Measurements from ENCODE around the gene PIWIL4. TPM values are rescaled to one million over a fixed set of nuclear protein-coding genes. Genes with fewer than 3 reads are reported as not detected.

Gene PIWIL4
- total and polyA plus RNA-seq, 9 of the 15 experiments (the other 6 are each of a cell fraction or from before 2014, with no cell fraction given) = 6.3 to 17.0 (median 10.8) TPM

DNA sequence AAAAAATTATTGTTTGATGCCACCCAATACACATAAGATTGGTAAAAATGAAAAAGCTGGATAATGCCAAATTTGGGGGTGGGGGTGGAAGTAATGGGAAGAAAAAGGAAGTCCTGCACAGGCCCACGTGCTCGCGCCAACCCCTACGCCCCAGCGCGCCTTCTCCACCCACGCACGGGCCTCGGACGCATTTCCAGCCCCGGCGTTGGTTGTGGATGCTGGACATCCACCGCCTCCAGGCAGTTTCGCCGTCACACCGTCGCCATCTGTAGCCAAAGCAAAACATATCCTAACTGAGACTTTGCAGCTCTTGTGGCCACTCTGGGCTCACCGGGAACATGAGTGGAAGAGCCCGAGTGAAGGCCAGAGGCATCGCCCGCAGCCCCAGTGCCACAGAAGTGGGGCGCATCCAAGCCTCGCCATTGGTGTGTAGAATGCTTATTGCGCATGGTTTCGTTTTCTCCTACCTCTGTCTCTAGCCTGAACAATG, at the start of gene PIWIL4 (continued):
- TF ChIP-seq EP400 (IDR thresholded peaks at IDR 0.05) (peak; percentile 83), POLR2G (IDR thresholded peaks at IDR 0.05; ENCODE audit: low read depth, low read length) (peak; percentile 87), MYBL2 (IDR thresholded peaks at IDR 0.05; ENCODE audit: low read depth) (no peak), MYBL2 (CRISPR knock-in tag; IDR thresholded peaks at IDR 0.05; ENCODE audit: borderline replicate concordance) (no peak), ZNF644 (tag; IDR thresholded peaks at IDR 0.05; ENCODE audit: low read depth) (0 out of 2 replicates have a peak, but pooled peaks have one; percentile 37), ZNF584 (CRISPR knock-in tag; IDR thresholded peaks at IDR 0.05; ENCODE audit: low read depth) (no peak), BCOR (IDR thresholded peaks at IDR 0.05) (no peak), ZNF57 (CRISPR knock-in tag; IDR thresholded peaks at IDR 0.05) (no peak), COPS2 (conservative IDR thresholded peaks at IDR 0.05) (no peak), TGIF2 (CRISPR knock-in tag; IDR thresholded peaks at IDR 0.05) (no peak), CBX5 (IDR thresholded peaks at IDR 0.05; ENCODE audit: borderline replicate concordance, low read depth) (no peak), ZNF76 (CRISPR knock-in tag; IDR thresholded peaks at IDR 0.05; ENCODE audit: borderline replicate concordance) (no peak), TARDBP (IDR thresholded peaks at IDR 0.05) (no peak), CHD2 (IDR thresholded peaks at IDR 0.05; ENCODE audit: low read depth, low read length) (no peak), MTA3 (IDR thresholded peaks at IDR 0.05; ENCODE audit: borderline replicate concordance) (no peak), SETDB1 (IDR thresholded peaks at IDR 0.05; ENCODE audit: low read length) (no peak), TAF15 (IDR thresholded peaks at IDR 0.05; ENCODE audit: low read depth, low read length) (no peak), CHCHD3 (CRISPR knock-in tag; IDR thresholded peaks at IDR 0.05) (no peak)
- TF ChIP-seq, protein P1, sequence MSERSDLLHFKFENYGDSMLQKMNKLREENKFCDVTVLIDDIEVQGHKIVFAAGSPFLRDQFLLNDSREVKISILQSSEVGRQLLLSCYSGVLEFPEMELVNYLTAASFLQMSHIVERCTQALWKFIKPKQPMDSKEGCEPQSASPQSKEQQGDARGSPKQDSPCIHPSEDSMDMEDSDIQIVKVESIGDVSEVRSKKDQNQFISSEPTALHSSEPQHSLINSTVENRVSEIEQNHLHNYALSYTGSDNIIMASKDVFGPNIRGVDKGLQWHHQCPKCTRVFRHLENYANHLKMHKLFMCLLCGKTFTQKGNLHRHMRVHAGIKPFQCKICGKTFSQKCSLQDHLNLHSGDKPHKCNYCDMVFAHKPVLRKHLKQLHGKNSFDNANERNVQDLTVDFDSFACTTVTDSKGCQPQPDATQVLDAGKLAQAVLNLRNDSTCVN (CRISPR knock-in tag; IDR thresholded peaks at IDR 0.05) = no peak
- TF ChIP-seq, protein P2, sequence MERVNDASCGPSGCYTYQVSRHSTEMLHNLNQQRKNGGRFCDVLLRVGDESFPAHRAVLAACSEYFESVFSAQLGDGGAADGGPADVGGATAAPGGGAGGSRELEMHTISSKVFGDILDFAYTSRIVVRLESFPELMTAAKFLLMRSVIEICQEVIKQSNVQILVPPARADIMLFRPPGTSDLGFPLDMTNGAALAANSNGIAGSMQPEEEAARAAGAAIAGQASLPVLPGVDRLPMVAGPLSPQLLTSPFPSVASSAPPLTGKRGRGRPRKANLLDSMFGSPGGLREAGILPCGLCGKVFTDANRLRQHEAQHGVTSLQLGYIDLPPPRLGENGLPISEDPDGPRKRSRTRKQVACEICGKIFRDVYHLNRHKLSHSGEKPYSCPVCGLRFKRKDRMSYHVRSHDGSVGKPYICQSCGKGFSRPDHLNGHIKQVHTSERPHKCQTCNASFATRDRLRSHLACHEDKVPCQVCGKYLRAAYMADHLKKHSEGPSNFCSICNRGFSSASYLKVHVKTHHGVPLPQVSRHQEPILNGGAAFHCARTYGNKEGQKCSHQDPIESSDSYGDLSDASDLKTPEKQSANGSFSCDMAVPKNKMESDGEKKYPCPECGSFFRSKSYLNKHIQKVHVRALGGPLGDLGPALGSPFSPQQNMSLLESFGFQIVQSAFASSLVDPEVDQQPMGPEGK (CRISPR knock-in tag; IDR thresholded peaks at IDR 0.05; ENCODE audit: borderline replicate concordance) = no peak
- TF ChIP-seq, protein P3, sequence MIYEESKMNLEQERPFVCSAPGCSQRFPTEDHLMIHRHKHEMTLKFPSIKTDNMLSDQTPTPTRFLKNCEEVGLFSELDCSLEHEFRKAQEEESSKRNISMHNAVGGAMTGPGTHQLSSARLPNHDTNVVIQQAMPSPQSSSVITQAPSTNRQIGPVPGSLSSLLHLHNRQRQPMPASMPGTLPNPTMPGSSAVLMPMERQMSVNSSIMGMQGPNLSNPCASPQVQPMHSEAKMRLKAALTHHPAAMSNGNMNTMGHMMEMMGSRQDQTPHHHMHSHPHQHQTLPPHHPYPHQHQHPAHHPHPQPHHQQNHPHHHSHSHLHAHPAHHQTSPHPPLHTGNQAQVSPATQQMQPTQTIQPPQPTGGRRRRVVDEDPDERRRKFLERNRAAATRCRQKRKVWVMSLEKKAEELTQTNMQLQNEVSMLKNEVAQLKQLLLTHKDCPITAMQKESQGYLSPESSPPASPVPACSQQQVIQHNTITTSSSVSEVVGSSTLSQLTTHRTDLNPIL (CRISPR knock-in tag; IDR thresholded peaks at IDR 0.05) = no peak
- TF ChIP-seq, protein P4, sequence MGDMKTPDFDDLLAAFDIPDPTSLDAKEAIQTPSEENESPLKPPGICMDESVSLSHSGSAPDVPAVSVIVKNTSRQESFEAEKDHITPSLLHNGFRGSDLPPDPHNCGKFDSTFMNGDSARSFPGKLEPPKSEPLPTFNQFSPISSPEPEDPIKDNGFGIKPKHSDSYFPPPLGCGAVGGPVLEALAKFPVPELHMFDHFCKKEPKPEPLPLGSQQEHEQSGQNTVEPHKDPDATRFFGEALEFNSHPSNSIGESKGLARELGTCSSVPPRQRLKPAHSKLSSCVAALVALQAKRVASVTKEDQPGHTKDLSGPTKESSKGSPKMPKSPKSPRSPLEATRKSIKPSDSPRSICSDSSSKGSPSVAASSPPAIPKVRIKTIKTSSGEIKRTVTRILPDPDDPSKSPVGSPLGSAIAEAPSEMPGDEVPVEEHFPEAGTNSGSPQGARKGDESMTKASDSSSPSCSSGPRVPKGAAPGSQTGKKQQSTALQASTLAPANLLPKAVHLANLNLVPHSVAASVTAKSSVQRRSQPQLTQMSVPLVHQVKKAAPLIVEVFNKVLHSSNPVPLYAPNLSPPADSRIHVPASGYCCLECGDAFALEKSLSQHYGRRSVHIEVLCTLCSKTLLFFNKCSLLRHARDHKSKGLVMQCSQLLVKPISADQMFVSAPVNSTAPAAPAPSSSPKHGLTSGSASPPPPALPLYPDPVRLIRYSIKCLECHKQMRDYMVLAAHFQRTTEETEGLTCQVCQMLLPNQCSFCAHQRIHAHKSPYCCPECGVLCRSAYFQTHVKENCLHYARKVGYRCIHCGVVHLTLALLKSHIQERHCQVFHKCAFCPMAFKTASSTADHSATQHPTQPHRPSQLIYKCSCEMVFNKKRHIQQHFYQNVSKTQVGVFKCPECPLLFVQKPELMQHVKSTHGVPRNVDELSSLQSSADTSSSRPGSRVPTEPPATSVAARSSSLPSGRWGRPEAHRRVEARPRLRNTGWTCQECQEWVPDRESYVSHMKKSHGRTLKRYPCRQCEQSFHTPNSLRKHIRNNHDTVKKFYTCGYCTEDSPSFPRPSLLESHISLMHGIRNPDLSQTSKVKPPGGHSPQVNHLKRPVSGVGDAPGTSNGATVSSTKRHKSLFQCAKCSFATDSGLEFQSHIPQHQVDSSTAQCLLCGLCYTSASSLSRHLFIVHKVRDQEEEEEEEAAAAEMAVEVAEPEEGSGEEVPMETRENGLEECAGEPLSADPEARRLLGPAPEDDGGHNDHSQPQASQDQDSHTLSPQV (IDR thresholded peaks at IDR 0.05) = peak; percentile 83
